A673 (cell line): ENCODE results near the gene GPI.

Source experiments
- EZH2 ChIP-seq: fragments of 200-600 bp; sonication (generic); IDR thresholded peaks from 2 replicates; pipeline ENCODE4 v1.6.1; 2017; ENCODE audit warnings: borderline replicate concordance, low read depth, mild to moderate bottlenecking, mixed read lengths, antibody characterized with exemption, low read length; ENCODE audit not compliant: poor library complexity, severe bottlenecking
- TF ChIP-seq, protein P1 (sequence below): fragments of 300-800, 200-600 bp; sonication (generic); conservative IDR thresholded peaks from 2 replicates; pipeline ENCODE4 v1.5.1; 2017; ENCODE audit warnings: low read depth, mild to moderate bottlenecking, antibody characterized with exemption, low read length, moderate library complexity, mixed read lengths

DNA sequence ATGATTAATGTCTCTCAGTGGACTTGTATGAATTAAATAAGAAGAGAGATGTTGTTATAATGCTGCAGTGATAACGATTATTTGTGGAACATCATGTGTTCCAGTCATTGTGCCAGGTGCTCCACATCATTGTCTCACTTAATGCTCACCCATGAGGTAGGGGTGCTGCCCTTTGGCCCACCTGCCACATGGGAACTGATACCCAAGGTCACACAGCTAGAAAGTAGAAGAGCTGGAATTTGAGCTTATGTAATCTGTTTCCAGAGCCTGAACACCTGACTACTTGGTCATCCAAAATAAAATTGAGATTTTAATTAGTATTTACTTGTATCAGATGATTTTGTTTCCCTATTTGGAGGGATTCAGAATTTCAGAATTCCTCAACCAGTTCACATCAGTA, 36.0 kb upstream of the GPI start:
- TF ChIP-seq, protein P1, sequence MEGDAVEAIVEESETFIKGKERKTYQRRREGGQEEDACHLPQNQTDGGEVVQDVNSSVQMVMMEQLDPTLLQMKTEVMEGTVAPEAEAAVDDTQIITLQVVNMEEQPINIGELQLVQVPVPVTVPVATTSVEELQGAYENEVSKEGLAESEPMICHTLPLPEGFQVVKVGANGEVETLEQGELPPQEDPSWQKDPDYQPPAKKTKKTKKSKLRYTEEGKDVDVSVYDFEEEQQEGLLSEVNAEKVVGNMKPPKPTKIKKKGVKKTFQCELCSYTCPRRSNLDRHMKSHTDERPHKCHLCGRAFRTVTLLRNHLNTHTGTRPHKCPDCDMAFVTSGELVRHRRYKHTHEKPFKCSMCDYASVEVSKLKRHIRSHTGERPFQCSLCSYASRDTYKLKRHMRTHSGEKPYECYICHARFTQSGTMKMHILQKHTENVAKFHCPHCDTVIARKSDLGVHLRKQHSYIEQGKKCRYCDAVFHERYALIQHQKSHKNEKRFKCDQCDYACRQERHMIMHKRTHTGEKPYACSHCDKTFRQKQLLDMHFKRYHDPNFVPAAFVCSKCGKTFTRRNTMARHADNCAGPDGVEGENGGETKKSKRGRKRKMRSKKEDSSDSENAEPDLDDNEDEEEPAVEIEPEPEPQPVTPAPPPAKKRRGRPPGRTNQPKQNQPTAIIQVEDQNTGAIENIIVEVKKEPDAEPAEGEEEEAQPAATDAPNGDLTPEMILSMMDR = no peak
- TF ChIP-seq EZH2 = no peak
